Right lobe of liver (tissue), 4 donors: ENCODE measurements around the gene VPS26B.

ENCODE experiments used
- POLR2A ChIP-seq: fragments of 450-650 bp; IDR thresholded peaks from one replicate; pipeline ENCODE4 v1.6.1; 2017; ENCODE audit warnings: antibody characterized with exemption, mild to moderate bottlenecking
- TF ChIP-seq, protein P1 (sequence below), 4 donors: fragments of 200-600 bp in 3 of 4; fragments of 450-650 bp in 1 of 4; IDR thresholded peaks; one replicate each; pipeline versions ENCODE4 v1.5.1 to v1.8.0; 2016 to 2022; ENCODE audit warnings: antibody characterized with exemption in 4 of 4, mild to moderate bottlenecking in 2 of 4
- donor health status: DM: no; HTN: no; CAD: no.
- donor health status: DM: no; HTN: no; CAD: no.
- donor health status: DM: no; HTN: yes; CAD: no.

DNA sequence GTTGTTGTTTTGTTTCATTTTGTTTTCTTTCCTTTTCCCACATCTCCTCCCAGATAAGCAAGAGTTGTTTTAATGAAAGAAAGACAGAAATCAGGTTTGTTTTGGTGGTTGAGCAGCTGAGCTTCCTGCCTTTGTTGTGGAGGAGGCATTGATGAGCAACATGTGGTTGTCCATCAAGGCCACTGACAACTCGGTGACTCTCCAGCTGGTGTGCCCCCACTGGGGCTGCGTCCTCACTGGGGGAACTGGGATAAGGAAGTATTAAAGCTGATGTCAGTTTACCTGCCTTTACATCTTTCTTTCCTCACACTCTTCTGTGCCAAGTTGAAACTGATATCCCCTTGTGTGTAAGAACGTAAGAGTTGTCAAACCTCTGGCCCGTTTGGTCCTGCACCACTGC is 5.9 kb downstream of the VPS26B start:
- TF ChIP-seq, protein P1, sequence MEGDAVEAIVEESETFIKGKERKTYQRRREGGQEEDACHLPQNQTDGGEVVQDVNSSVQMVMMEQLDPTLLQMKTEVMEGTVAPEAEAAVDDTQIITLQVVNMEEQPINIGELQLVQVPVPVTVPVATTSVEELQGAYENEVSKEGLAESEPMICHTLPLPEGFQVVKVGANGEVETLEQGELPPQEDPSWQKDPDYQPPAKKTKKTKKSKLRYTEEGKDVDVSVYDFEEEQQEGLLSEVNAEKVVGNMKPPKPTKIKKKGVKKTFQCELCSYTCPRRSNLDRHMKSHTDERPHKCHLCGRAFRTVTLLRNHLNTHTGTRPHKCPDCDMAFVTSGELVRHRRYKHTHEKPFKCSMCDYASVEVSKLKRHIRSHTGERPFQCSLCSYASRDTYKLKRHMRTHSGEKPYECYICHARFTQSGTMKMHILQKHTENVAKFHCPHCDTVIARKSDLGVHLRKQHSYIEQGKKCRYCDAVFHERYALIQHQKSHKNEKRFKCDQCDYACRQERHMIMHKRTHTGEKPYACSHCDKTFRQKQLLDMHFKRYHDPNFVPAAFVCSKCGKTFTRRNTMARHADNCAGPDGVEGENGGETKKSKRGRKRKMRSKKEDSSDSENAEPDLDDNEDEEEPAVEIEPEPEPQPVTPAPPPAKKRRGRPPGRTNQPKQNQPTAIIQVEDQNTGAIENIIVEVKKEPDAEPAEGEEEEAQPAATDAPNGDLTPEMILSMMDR (IDR thresholded peaks at IDR 0.05) = no peak
- TF ChIP-seq POLR2A = no peak
